ENCODE results near the gene ELK3.

DNA sequence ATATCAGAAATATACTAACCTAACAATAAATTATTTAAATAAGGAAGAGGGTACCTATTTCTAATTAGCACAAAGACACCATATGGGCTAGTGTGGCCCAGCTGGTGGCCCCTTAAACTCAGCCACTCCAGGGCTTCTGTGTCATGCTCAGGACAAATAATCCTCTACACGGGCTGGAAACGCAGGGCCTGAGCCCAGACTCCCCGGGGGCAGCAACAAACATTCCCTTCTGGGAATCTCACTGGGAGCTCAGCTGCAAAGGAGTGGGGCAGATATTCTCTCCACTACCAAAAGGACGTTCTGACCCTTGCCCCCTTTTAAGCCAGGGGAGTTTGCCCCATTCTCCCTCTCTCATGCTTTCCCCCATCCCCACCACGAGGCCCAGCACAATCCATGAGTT is 43.7 kb upstream of the ELK3 start:
- no peak for TF ChIP-seq ESRRA (CRISPR knock-in tag; IDR thresholded peaks at IDR 0.05; ENCODE audit: low read depth)
- TF ChIP-seq, protein P1, sequence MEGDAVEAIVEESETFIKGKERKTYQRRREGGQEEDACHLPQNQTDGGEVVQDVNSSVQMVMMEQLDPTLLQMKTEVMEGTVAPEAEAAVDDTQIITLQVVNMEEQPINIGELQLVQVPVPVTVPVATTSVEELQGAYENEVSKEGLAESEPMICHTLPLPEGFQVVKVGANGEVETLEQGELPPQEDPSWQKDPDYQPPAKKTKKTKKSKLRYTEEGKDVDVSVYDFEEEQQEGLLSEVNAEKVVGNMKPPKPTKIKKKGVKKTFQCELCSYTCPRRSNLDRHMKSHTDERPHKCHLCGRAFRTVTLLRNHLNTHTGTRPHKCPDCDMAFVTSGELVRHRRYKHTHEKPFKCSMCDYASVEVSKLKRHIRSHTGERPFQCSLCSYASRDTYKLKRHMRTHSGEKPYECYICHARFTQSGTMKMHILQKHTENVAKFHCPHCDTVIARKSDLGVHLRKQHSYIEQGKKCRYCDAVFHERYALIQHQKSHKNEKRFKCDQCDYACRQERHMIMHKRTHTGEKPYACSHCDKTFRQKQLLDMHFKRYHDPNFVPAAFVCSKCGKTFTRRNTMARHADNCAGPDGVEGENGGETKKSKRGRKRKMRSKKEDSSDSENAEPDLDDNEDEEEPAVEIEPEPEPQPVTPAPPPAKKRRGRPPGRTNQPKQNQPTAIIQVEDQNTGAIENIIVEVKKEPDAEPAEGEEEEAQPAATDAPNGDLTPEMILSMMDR (CRISPR knock-in tag; IDR thresholded peaks at IDR 0.05) = no peak

All from HepG2 (cell line).